Measurements from ENCODE around the gene CORO6.

GRCh38 chr17:29571883-29572681 is 50.6 kb downstream of the CORO6 start:
- no peak for TF ChIP-seq CTCF (IDR thresholded peaks at IDR 0.05)
- no peak for TF ChIP-seq EZH2 (IDR thresholded peaks at IDR 0.05; ENCODE audit: borderline replicate concordance, insufficient read depth, low read depth, low read length, poor library complexity, severe bottlenecking)
